Fibroblast of lung (primary cell): ENCODE results near the gene RAB3IP.

Experiments used
- EZH2 ChIP-seq: IDR thresholded peaks from 2 replicates; pipeline ENCODE4 v1.5.1; 2012; ENCODE audit warnings: low read length, control low read depth, mild to moderate bottlenecking; ENCODE audit errors: missing control alignments
- TF ChIP-seq, protein P1 (sequence below), 2 donors: IDR thresholded peaks in 1 of 2; conservative IDR thresholded peaks in 1 of 2; 1 replicate in 1 of 2; 2 replicates in 1 of 2; pipeline ENCODE4 v1.5.1; 2011 to 2012; ENCODE audit warnings: low read length in 2 of 2, control low read depth in 1 of 2, inconsistent platforms in 1 of 2, low read depth in 1 of 2, mild to moderate bottlenecking in 1 of 2

DNA sequence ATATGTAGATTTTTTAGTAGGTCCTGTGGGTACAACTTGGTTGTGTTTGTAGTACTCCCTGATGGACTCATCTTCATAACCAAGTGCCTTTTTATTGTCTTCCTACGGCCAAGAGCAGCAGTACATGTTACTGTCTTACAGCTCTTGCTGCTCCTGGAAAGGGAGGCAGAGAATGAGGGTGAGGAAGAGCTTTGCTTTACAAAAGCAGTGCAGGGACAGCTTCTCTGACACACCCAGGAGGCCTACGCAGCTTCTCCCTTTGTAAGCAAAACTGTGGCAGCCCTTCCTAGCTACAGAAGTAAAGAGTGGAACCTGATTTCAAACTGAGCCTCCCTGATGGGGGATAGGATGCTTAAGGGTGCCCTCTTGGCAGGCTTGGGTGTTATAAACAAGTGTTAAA, 104.9 kb downstream of the RAB3IP start:
- TF ChIP-seq, protein P1, sequence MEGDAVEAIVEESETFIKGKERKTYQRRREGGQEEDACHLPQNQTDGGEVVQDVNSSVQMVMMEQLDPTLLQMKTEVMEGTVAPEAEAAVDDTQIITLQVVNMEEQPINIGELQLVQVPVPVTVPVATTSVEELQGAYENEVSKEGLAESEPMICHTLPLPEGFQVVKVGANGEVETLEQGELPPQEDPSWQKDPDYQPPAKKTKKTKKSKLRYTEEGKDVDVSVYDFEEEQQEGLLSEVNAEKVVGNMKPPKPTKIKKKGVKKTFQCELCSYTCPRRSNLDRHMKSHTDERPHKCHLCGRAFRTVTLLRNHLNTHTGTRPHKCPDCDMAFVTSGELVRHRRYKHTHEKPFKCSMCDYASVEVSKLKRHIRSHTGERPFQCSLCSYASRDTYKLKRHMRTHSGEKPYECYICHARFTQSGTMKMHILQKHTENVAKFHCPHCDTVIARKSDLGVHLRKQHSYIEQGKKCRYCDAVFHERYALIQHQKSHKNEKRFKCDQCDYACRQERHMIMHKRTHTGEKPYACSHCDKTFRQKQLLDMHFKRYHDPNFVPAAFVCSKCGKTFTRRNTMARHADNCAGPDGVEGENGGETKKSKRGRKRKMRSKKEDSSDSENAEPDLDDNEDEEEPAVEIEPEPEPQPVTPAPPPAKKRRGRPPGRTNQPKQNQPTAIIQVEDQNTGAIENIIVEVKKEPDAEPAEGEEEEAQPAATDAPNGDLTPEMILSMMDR (conservative IDR thresholded peaks at IDR 0.05 in 1 of 2, IDR thresholded peaks at IDR 0.05 in 1 of 2; ENCODE audit: low read depth in 1 of 2, low read length in 2 of 2), result no peak
- no peak for TF ChIP-seq EZH2
